Measurements from ENCODE around the gene AKAP9. TPM values are rescaled to one million over a fixed set of nuclear protein-coding genes. Genes with fewer than 3 reads are reported as not detected.
"Not testable (repeated sequence)": the region's sequence is repeated elsewhere in the genome, so short reads cannot be mapped to it uniquely, and the experiment has no call there.

Gene AKAP9
- total RNA-seq, 1 donor, result 56.5 TPM

GRCh38 chr7:92135052-92135889 is 194.6 kb downstream of the AKAP9 start:
- H2AFZ ChIP-seq (ENCODE audit: low read length), result peak overlapping the region; percentile 87
- H4K20me1 ChIP-seq (ENCODE audit: insufficient read depth, low read length), result peaks cover 11% of the 10 kb centered on the region
- no peaks in the 10 kb centered on the region for H3K27me3 ChIP-seq (ENCODE audit: insufficient read depth, low read length)
- peak overlapping the region; percentile 97 for H3K4me3 ChIP-seq (ENCODE audit: insufficient read depth, low read length)
- TF ChIP-seq, protein P1, sequence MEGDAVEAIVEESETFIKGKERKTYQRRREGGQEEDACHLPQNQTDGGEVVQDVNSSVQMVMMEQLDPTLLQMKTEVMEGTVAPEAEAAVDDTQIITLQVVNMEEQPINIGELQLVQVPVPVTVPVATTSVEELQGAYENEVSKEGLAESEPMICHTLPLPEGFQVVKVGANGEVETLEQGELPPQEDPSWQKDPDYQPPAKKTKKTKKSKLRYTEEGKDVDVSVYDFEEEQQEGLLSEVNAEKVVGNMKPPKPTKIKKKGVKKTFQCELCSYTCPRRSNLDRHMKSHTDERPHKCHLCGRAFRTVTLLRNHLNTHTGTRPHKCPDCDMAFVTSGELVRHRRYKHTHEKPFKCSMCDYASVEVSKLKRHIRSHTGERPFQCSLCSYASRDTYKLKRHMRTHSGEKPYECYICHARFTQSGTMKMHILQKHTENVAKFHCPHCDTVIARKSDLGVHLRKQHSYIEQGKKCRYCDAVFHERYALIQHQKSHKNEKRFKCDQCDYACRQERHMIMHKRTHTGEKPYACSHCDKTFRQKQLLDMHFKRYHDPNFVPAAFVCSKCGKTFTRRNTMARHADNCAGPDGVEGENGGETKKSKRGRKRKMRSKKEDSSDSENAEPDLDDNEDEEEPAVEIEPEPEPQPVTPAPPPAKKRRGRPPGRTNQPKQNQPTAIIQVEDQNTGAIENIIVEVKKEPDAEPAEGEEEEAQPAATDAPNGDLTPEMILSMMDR (IDR thresholded peaks at IDR 0.05; ENCODE audit: extremely low read depth, low read depth, low read length), result no peak
- peak overlapping the region; percentile 96 for H3K27ac ChIP-seq (ENCODE audit: low read depth, low read length)
- peak overlapping the region; percentile 90 for H3K4me2 ChIP-seq (ENCODE audit: insufficient read depth, low read length)
- peaks cover 40% of the 10 kb centered on the region for H3K79me2 ChIP-seq (ENCODE audit: insufficient read depth, low read length)
- H3K9me3 ChIP-seq (ENCODE audit: low read depth, low read length), result no peaks in the 10 kb centered on the region
- H3K36me3 ChIP-seq (ENCODE audit: insufficient read depth, low read length), result peaks cover 9% of the 10 kb centered on the region
- peaks cover 18% of the 10 kb centered on the region for H3K4me1 ChIP-seq (ENCODE audit: insufficient read depth, low read length)
- DNase-seq (ENCODE audit: insufficient read length, low spot score, missing footprints), result peak; percentile 63

GRCh38 chr7:92137557-92137956 is 196.9 kb downstream of the AKAP9 start:
- peaks cover 10% of the 10 kb centered on the region for H3K4me1 ChIP-seq (ENCODE audit: insufficient read depth, low read length)
- H3K4me2 ChIP-seq (ENCODE audit: insufficient read depth, low read length), result no peak overlapping the region
- DNase-seq (ENCODE audit: insufficient read length, low spot score, missing footprints), result no peak
- no peak overlapping the region for H3K4me3 ChIP-seq (ENCODE audit: insufficient read depth, low read length)
- H4K20me1 ChIP-seq (ENCODE audit: insufficient read depth, low read length), result peaks cover 5% of the 10 kb centered on the region
- H3K27me3 ChIP-seq (ENCODE audit: insufficient read depth, low read length), result no peaks in the 10 kb centered on the region
- H2AFZ ChIP-seq (ENCODE audit: low read length), result no peak overlapping the region
- H3K9me3 ChIP-seq (ENCODE audit: low read depth, low read length), result no peaks in the 10 kb centered on the region
- H3K79me2 ChIP-seq (ENCODE audit: insufficient read depth, low read length), result peaks cover 18% of the 10 kb centered on the region
- TF ChIP-seq, protein P1 (IDR thresholded peaks at IDR 0.05; ENCODE audit: extremely low read depth, low read depth, low read length), result no peak
- H3K36me3 ChIP-seq (ENCODE audit: insufficient read depth, low read length), result no peaks in the 10 kb centered on the region
- no peak overlapping the region for H3K27ac ChIP-seq (ENCODE audit: low read depth, low read length)

DNA sequence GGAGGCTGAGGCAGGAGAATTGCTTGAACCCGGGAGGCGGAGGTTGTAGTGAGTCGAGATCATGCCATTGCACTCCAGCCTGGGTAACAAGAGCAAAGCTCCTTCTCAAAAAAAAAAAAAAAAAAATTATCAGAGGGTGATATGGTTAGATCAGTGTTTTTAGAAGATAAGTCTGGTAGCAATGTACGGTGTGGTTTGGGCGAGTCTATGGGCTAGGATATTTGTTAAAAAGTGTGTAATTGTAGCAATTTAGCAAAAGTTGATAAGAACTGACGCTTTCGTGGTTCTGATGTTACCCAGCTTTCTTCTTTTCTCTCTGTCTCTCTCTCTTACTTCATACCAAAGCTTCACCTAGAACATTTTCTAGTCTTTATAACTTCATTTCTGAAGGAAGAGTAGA is 200.5 kb downstream of the AKAP9 start:
- Histone ChIP-seq H3K27ac (ENCODE audit: low read depth, low read length) (no peak overlapping the region), H3K4me2 (ENCODE audit: insufficient read depth, low read length) (no peak overlapping the region), H3K27me3 (ENCODE audit: insufficient read depth, low read length) (no peaks in the 10 kb centered on the region), H4K20me1 (ENCODE audit: insufficient read depth, low read length) (no peaks in the 10 kb centered on the region), H3K9me3 (ENCODE audit: low read depth, low read length) (no peaks in the 10 kb centered on the region), H3K4me1 (ENCODE audit: insufficient read depth, low read length) (no peaks in the 10 kb centered on the region), H3K79me2 (ENCODE audit: insufficient read depth, low read length) (no peaks in the 10 kb centered on the region), H3K4me3 (ENCODE audit: insufficient read depth, low read length) (no peak overlapping the region), H3K36me3 (ENCODE audit: insufficient read depth, low read length) (no peaks in the 10 kb centered on the region), H2AFZ (ENCODE audit: low read length) (no peak overlapping the region)
- TF ChIP-seq, protein P1 (IDR thresholded peaks at IDR 0.05; ENCODE audit: extremely low read depth, low read depth, low read length), result no peak
- DNase-seq (ENCODE audit: insufficient read length, low spot score, missing footprints), result no peak

GRCh38 chr7:92142791-92143190 is 202.1 kb downstream of the AKAP9 start:
- not testable (repeated sequence) for H4K20me1 ChIP-seq (ENCODE audit: insufficient read depth, low read length); H3K27ac ChIP-seq (ENCODE audit: low read depth, low read length); H3K36me3 ChIP-seq (ENCODE audit: insufficient read depth, low read length); H3K4me2 ChIP-seq (ENCODE audit: insufficient read depth, low read length); H3K9me3 ChIP-seq (ENCODE audit: low read depth, low read length); H3K79me2 ChIP-seq (ENCODE audit: insufficient read depth, low read length); H3K4me3 ChIP-seq (ENCODE audit: insufficient read depth, low read length); H2AFZ ChIP-seq (ENCODE audit: low read length); H3K4me1 ChIP-seq (ENCODE audit: insufficient read depth, low read length); DNase-seq (ENCODE audit: insufficient read length, low spot score, missing footprints); H3K27me3 ChIP-seq (ENCODE audit: insufficient read depth, low read length)

DNA sequence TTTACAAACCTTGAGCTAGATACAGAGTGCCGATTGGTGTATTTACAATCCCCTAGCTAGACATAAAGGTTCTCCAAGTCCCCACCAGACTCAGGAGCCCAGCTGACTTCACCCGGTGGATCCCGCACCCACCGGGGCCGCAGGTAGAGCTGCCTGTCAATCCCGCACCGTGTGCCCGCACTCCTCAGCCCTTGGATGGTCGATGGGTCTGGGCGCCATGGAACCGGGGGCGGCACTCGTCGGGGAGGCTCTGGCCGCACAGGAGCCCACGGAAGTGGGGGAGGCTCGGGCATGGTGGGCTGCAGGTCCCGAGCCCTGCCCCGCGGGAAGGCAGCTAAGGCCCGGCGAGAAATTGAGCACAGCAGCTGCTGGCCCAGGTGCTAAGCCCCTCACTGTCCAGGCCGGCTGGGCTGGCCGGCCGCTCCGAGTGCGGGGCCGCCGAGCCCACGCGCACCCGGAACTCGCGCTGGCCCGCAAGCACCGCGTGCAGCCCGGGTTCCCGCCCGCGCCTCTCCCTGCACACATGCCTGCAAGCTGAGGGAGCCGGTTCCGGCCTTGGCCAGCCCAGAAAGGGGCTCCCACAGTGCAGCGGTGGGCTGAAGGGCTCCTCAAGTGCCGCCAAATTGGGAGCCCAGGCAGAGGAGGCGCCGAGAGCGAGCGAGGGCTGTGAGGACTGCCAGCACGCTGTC is 202.7 kb downstream of the AKAP9 start:
- not testable (repeated sequence) for H3K4me1 ChIP-seq (ENCODE audit: insufficient read depth, low read length); H3K27ac ChIP-seq (ENCODE audit: low read depth, low read length); H3K4me2 ChIP-seq (ENCODE audit: insufficient read depth, low read length); H3K36me3 ChIP-seq (ENCODE audit: insufficient read depth, low read length); DNase-seq (ENCODE audit: insufficient read length, low spot score, missing footprints); H4K20me1 ChIP-seq (ENCODE audit: insufficient read depth, low read length); H3K27me3 ChIP-seq (ENCODE audit: insufficient read depth, low read length); H3K79me2 ChIP-seq (ENCODE audit: insufficient read depth, low read length); H3K9me3 ChIP-seq (ENCODE audit: low read depth, low read length); H2AFZ ChIP-seq (ENCODE audit: low read length); H3K4me3 ChIP-seq (ENCODE audit: insufficient read depth, low read length)
